Activated T-cell treated with anti-CD3 and anti-CD28 coated beads, Interleukin-2, amount 50 U/mL, for 24 hours (primary cell): Measurements from ENCODE around the gene HSPB9.

Experiments
- DNase-seq: peaks from one replicate; pipeline ENCODE4 v3.0.0-alpha.2; 2020
- H3K27ac Mint-ChIP-seq: 2 replicates; pipeline ENCODE4 v1.8.0; 2020; ENCODE audit warnings: mild to moderate bottlenecking, mixed read lengths
- H3K27me3 Mint-ChIP-seq: 2 replicates; pipeline ENCODE4 v1.8.0; 2020; ENCODE audit warnings: mixed read lengths
- H3K36me3 Mint-ChIP-seq: 2 replicates; pipeline ENCODE4 v1.8.0; 2020; ENCODE audit warnings: low read depth, mixed read lengths
- H3K4me1 Mint-ChIP-seq: 2 replicates; pipeline ENCODE4 v1.8.0; 2020; ENCODE audit warnings: low read depth, mixed read lengths
- H3K4me3 Mint-ChIP-seq: 2 replicates; pipeline ENCODE4 v1.8.0; 2020; ENCODE audit warnings: mild to moderate bottlenecking, moderate library complexity, mixed read lengths
- H3K9me3 Mint-ChIP-seq: 2 replicates; pipeline ENCODE4 v1.8.0; 2020; ENCODE audit warnings: mixed read lengths

HSPB9 gene, protein sequence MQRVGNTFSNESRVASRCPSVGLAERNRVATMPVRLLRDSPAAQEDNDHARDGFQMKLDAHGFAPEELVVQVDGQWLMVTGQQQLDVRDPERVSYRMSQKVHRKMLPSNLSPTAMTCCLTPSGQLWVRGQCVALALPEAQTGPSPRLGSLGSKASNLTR

DNA sequence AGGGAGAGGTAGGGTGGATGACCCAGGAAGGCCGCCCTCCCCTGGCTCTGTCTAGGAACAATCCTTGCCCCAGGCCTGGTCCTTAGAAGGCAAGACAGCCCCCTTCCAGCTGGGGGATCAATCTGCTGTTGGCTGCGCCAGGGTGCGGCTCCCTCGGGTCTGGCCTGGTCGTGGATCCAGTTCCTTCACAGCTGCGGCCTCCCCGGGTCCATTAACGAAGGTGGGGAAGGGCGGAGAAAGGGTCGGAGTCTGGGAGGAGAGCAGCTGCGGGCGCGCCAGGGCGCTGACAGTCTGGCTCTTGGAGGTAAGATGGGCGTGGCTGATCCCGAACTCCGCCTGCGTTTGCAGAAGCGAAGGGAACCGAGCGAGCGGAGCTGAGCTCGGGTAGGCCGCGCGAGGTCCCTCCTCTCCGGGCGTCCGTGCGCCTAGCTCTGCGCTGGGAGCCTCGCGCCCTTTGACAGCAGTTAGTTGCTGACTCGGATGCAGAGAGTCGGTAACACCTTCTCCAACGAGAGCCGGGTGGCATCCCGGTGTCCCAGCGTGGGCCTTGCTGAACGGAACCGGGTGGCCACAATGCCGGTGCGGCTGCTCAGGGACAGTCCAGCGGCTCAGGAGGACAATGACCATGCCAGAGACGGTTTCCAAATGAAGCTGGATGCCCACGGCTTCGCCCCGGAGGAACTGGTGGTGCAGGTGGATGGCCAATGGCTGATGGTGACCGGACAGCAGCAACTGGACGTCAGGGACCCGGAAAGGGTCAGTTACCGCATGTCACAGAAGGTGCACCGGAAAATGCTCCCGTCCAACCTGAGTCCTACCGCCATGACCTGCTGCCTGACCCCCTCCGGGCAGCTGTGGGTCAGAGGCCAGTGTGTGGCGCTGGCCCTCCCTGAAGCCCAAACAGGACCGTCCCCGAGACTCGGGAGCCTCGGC is at the start of gene HSPB9:
Gene HSPB9 (plus strand): TSS at position 434 of the 933 bp plus-strand sequence. CDS start 47 bp downstream, at position 481.
- Mint-ChIP-seq H3K4me3 (peak within 1 kb of the TSS; percentile 77), H3K27me3 (no peaks in the 10 kb centered on the region), H3K27ac (peak within 1 kb of the TSS; percentile 89), H3K9me3 (no peaks in the 10 kb centered on the region), H3K4me1 (peaks cover 27% of the 10 kb centered on the region), H3K36me3 (peaks cover 77% of the 10 kb centered on the region)
- no peak for DNase-seq

GRCh38 chr17:42075789-42076188 is 46.8 kb upstream of the HSPB9 start:
- H3K9me3 Mint-ChIP-seq, result no peaks in the 10 kb centered on the region
- H3K36me3 Mint-ChIP-seq, result no peaks in the 10 kb centered on the region
- no peak overlapping the region for H3K4me3 Mint-ChIP-seq
- H3K4me1 Mint-ChIP-seq, result peaks cover 10% of the 10 kb centered on the region
- H3K27ac Mint-ChIP-seq, result no peak overlapping the region
- peaks cover 30% of the 10 kb centered on the region for H3K27me3 Mint-ChIP-seq
- no peak for DNase-seq

DNA sequence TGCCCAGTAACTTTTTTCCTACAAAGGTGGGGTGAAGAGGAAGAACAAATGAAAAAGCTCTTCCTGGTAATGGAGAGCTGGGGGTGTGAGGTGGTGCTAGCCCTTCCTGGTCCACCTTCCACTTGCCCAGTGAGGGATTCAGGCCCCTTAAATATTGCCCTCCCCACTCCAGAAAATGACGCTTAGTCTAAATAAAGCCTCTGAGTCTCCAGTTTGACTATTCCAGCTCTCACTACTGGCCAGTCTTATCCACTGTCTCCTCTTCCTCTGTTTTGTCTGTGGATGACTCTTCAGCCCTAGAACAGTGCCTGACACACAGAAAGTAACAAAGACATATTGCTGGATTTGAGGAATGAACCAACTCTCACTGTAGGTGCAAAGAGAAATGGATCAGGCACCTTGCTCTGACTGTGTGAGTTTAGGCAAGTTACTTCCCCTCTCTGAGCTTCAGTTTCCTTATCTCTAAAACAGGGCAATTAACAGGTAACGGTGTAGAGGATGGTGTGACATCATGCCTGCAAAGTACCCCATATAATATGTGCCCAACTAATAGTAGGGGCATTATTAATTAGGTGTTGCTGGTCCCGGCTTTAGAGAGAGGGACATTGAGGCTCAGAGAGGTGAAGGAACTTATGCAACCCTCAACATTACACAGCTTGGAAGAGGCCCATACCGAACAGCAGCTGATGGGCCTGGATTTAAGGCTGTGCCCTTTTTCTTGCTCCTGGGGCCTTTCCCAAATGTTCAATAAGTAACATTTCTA is 45.6 kb upstream of the HSPB9 start:
- peaks cover 5% of the 10 kb centered on the region for H3K4me1 Mint-ChIP-seq
- no peaks in the 10 kb centered on the region for H3K9me3 Mint-ChIP-seq
- H3K27me3 Mint-ChIP-seq, result peaks cover 20% of the 10 kb centered on the region
- DNase-seq, result no peak
- H3K4me3 Mint-ChIP-seq, result no peak overlapping the region
- no peaks in the 10 kb centered on the region for H3K36me3 Mint-ChIP-seq
- no peak overlapping the region for H3K27ac Mint-ChIP-seq

- Mint-ChIP-seq H3K36me3 (no peaks in the 10 kb centered on the region), H3K27ac (no peak overlapping the region), H3K4me3 (no peak overlapping the region), H3K4me1 (peaks cover 2% of the 10 kb centered on the region), H3K27me3 (peaks cover 17% of the 10 kb centered on the region), H3K9me3 (no peaks in the 10 kb centered on the region)
- no peak for DNase-seq
Observed at GRCh38 chr17:42077755-42078154, 44.8 kb upstream of the HSPB9 start.

DNA sequence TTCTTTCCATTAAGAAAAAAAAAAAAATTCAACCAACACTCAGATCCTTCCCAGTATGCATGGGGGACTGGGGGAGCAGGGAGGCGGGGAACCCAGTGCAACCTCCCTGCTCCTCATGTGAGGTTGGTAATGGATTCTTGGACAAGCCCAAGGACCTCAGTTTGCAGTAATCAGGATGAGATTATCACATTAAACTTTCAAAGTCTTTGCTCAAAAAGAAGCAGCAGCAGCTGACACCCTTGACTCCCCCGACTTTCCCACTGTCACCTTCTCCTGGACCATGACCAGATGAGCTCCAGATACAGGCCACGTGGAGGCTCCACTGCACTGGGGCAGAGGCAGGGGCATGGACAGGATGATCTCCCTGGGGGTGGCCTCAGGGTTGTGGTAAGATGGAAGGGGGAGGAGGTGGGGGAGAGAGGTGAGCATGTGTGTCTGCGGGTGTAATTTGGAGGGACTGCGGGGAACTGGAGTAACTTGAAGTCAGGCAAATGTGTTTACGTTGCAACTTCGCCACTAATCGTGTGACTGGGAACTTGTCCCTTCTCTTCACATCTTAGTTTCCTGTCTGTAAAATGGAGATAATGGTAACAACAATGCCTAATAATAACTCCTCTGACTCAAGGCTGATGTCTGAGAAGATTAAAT is 44.1 kb upstream of the HSPB9 start:
- H3K9me3 Mint-ChIP-seq, result no peaks in the 10 kb centered on the region
- H3K4me1 Mint-ChIP-seq, result no peaks in the 10 kb centered on the region
- H3K4me3 Mint-ChIP-seq, result no peak overlapping the region
- peaks cover 10% of the 10 kb centered on the region for H3K27me3 Mint-ChIP-seq
- H3K36me3 Mint-ChIP-seq, result no peaks in the 10 kb centered on the region
- no peak for DNase-seq
- no peak overlapping the region for H3K27ac Mint-ChIP-seq

DNA sequence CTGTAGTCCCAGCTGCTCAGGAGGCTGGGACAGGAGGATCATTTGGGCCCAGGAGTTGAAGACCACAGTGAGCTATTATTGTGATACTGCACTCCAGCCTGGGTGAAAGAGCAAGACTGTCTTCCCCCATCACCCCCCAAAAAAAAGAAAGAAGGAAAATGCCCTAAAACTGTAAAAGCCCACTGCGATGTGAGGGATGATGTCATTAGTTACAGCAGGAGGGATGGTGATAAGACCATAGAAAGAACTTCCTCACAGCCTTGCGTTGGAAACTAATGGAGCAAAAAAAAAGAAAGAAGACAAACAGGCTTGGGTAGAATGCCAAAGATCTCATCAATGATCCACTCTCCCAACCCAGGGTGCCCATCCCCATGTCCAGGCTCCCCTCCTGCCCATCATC is 43.1 kb upstream of the HSPB9 start:
- H3K36me3 Mint-ChIP-seq, result no peaks in the 10 kb centered on the region
- no peak overlapping the region for H3K4me3 Mint-ChIP-seq
- peaks cover 2% of the 10 kb centered on the region for H3K27me3 Mint-ChIP-seq
- DNase-seq, result no peak
- H3K9me3 Mint-ChIP-seq, result no peaks in the 10 kb centered on the region
- no peaks in the 10 kb centered on the region for H3K4me1 Mint-ChIP-seq
- H3K27ac Mint-ChIP-seq, result no peak overlapping the region

DNA sequence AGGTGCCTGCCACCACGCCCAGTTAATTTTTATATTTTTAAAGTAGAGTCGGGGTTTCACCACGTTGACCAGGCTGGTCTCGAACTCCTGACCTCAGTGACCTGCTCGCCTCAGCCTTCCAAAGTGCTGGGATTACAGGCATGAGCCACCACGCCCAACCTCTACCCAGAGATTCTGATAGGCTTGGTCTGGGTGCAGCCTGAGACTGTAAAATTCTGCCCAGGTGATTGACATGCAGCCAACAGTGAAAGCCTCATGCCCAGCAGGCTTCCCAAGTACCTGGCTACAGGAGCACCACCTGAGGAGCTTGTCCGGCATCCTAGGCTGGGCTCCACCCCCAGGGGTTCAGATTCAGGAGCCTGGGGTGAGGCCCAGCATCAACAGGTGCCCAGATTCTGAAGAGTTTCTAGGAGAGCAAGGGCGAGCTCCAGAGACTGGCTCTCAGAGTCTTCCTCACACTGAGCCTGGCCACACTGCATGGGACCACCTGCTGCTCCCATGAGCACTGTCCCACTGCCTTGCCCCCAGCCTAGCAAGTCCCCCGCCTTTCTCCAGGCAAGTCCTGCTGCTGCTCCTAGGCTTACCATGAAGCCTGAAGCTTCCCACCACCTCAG is 41.0 kb upstream of the HSPB9 start:
- H3K4me3 Mint-ChIP-seq, result no peak overlapping the region
- no peak for DNase-seq
- no peaks in the 10 kb centered on the region for H3K36me3 Mint-ChIP-seq
- no peak overlapping the region for H3K27ac Mint-ChIP-seq
- no peaks in the 10 kb centered on the region for H3K9me3 Mint-ChIP-seq
- H3K4me1 Mint-ChIP-seq, result no peaks in the 10 kb centered on the region
- H3K27me3 Mint-ChIP-seq, result no peaks in the 10 kb centered on the region

- Mint-ChIP-seq H3K4me1 (no peaks in the 10 kb centered on the region), H3K4me3 (no peak overlapping the region)
Observed at GRCh38 chr17:42087042-42087701, 35.4 kb upstream of the HSPB9 start.

DNA sequence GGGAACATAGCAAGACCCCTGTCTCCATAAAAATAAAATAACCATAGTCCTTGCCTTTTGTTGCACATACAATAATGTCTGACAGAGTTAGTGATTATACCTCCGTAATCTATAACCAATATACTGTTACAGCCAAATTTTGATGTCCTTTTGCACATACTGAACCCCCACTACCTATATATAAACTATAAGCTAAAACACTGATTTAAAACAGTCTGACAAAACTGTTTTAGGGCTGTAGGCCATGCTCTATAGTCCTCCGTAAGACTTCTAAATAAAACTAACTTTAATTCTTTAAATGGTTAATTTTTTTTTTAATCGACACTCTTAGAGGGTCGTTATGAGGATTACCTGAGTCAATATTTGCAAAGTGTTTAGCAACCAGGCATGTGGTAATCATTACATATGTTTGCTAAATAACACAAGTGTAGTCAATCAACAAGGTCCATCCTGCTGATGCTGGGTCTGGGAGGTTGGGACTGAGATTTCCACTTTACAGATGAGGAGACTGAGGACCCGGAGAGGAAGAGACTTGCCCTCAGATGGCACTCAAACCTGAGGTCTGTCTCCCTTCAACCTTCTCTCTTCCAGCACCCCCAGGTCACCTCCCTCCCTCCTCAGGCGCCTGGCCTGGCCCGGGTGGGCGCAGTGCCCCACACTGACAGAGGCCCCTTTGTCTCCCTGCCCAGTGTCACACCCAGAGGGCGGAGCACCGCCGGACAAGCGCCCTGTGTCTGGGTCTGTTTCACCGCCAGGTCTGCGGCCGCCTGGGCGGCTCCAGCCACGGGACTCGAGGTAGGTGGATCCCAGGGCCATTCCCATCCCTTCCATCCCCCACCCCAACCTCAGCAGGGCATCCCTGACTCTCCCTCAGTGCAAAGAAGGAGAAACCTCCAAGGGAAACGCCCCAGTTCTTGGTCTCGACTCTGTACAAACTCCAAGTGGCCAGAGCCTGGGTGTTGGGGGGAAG is 34.6 kb upstream of the HSPB9 start:
- Mint-ChIP-seq H3K4me3 (no peak overlapping the region), H3K9me3 (no peaks in the 10 kb centered on the region), H3K4me1 (no peaks in the 10 kb centered on the region), H3K36me3 (no peaks in the 10 kb centered on the region), H3K27ac (no peak overlapping the region), H3K27me3 (peaks cover 8% of the 10 kb centered on the region)
- DNase-seq, result no peak

More at GRCh38 chr17:42087042-42087701, 35.4 kb upstream of the HSPB9 start:
- no peak for DNase-seq
- H3K9me3 Mint-ChIP-seq, result no peaks in the 10 kb centered on the region
- peaks cover 8% of the 10 kb centered on the region for H3K27me3 Mint-ChIP-seq
- H3K36me3 Mint-ChIP-seq, result no peaks in the 10 kb centered on the region
- no peak overlapping the region for H3K27ac Mint-ChIP-seq

- Mint-ChIP-seq H3K4me1 (no peaks in the 10 kb centered on the region), H3K27ac (no peak overlapping the region), H3K27me3 (peaks cover 8% of the 10 kb centered on the region), H3K9me3 (no peaks in the 10 kb centered on the region), H3K4me3 (no peak overlapping the region), H3K36me3 (no peaks in the 10 kb centered on the region)
- DNase-seq, result no peak
Observed at GRCh38 chr17:42088736-42089135, 33.9 kb upstream of the HSPB9 start.

DNA sequence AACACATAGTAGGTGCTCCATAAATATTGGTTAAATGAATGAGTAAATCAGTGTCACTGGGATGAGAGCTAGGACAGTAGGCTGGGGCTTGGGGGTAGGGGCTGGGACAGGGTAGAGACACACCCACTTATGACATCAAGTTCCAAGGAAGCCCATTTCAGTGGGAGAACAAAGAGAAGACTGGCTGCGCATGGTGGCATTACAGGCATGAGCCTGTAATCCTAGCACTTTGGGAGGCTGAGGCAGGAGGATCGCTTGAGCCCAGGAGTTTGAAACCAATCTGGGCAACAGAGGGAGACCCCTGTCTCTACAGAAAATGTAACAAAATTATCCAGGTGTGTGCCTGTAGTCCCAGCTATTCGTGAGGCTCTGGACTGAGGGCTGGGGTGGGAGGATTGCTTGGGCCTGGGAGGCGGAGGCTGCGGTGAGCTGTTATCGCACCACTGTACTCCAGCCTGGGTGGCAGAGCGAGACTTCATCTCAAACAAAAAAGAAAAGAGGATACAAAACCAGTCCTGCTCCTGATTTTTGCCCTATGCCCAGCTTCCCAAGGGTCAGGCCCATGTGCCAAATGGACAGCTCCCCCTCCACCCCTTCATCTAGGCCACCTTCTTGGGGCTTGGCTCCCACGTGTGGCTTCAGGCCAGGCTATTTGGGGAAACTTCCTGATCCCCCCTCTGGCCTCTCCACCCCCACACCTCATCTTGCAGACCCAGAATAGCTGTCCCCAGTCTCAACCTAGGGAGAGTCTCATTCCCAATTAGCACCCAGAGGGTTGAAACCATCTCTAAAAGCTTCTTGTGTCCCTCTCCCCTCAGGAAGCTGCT is 31.4 kb upstream of the HSPB9 start:
- H3K27me3 Mint-ChIP-seq, result peaks cover 8% of the 10 kb centered on the region
- no peaks in the 10 kb centered on the region for H3K9me3 Mint-ChIP-seq

DNA sequence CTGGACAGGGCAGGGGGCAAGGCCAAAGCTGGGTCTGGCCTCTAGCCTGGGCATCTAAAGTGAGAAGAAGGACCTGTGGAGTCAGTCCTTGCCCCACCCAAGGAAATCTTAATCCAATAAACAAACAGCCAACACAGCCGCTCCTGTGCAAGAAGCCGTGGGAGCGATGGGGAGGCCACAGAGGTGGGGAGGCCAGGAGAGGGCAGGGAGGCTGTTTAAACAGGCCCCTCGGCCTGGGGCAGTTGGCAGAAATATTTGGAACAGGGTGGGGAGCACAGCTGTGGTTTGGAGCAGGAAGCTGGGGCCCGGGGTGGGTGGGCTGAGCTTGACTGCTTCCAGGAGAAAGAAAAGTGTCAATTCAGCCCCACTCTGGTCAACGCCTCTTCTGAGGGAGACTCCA is 29.7 kb upstream of the HSPB9 start:
- DNase-seq, result no peak
- no peak overlapping the region for H3K27ac Mint-ChIP-seq
- no peak overlapping the region for H3K4me3 Mint-ChIP-seq
- H3K27me3 Mint-ChIP-seq, result peaks cover 24% of the 10 kb centered on the region
- no peaks in the 10 kb centered on the region for H3K36me3 Mint-ChIP-seq
- no peaks in the 10 kb centered on the region for H3K9me3 Mint-ChIP-seq
- H3K4me1 Mint-ChIP-seq, result peaks cover 5% of the 10 kb centered on the region

More for the DNA sequence above, 31.4 kb upstream of the HSPB9 start:
- DNase-seq, result no peak
- Mint-ChIP-seq H3K4me3 (no peak overlapping the region), H3K36me3 (no peaks in the 10 kb centered on the region), H3K27ac (no peak overlapping the region), H3K4me1 (no peaks in the 10 kb centered on the region)
